Transverse colon (tissue), 4 donors: ENCODE measurements around the gene CDS1. TPM values are rescaled to one million over a fixed set of nuclear protein-coding genes. Genes with fewer than 3 reads are reported as not detected.

Experiments used
- DNase-seq: peaks from one replicate; pipeline ENCODE4 v3.0.0-alpha.2; 2019
- H3K27ac ChIP-seq, 4 donors: fragments of 200-600 bp; sonication (generic); 2 replicates each; pipeline ENCODE4 v1.5.1; 2016 to 2018; ENCODE audit warnings: inconsistent platforms in 4 of 4
- H3K27me3 ChIP-seq: fragments of 200-600 bp; sonication (generic); 2 replicates; pipeline ENCODE4 v1.5.1; 2017; ENCODE audit warnings: inconsistent platforms
- H3K36me3 ChIP-seq, 4 donors: fragments of 200-600 bp; sonication (generic); 2 replicates each; pipeline ENCODE4 v1.5.1; 2017 to 2019; ENCODE audit warnings: inconsistent platforms in 4 of 4
- H3K4me1 ChIP-seq, 4 donors: fragments of 200-600 bp; sonication (generic); 2 replicates each; pipeline ENCODE4 v1.5.1; 2017 to 2020; ENCODE audit warnings: inconsistent platforms in 4 of 4
- H3K4me3 ChIP-seq, 4 donors: fragments of 200-600 bp; sonication (generic); 1 replicate in 1 of 4; 2 replicates in 3 of 4; pipeline versions ENCODE4 v1.5.1 to v1.6.1; 2017 to 2019; ENCODE audit warnings: inconsistent platforms in 4 of 4
- H3K9me3 ChIP-seq, 2 donors: fragments of 200-600 bp; sonication (generic); 2 replicates each; pipeline ENCODE4 v1.5.1; 2017 to 2019; ENCODE audit warnings: inconsistent platforms in 2 of 2
- CTCF ChIP-seq, 5 experiments: fragments of 200-600 bp in 3 of 5; fragments of 450-650 bp in 2 of 5; sonication (generic) in 3 of 5; IDR thresholded peaks; 1 replicate in 2 of 5; 2 replicates in 3 of 5; pipeline ENCODE4 v1.5.1; 2016 to 2017; ENCODE audit warnings: antibody characterized with exemption in 5 of 5, inconsistent platforms in 3 of 5, mild to moderate bottlenecking in 2 of 5, moderate library complexity in 1 of 5
- EP300 ChIP-seq: sonication (generic); formaldehyde crosslinking; IDR thresholded peaks from one replicate; pipeline ENCODE4 v1.6.1; 2017; ENCODE audit warnings: antibody characterized with exemption, low read depth
- POLR2A ChIP-seq: fragments of 450-650 bp; IDR thresholded peaks from one replicate; pipeline ENCODE4 v1.6.1; 2016; ENCODE audit warnings: antibody characterized with exemption, mild to moderate bottlenecking, moderate library complexity
- POLR2AphosphoS5 ChIP-seq, 3 donors: sonication (generic); formaldehyde crosslinking; IDR thresholded peaks; one replicate each; pipeline ENCODE4 v1.6.1; 2016; ENCODE audit warnings: antibody characterized with exemption in 3 of 3
- WGBS, 2 donors: methylation state at CpG; one replicate each; pipeline ENCODE4 v1.1.5; 2018; ENCODE audit warnings: low coverage in 1 of 2; 5-methylcytosine and 5-hydroxymethylcytosine counted together
- in situ Hi-C, 4 donors: fragments of 200-750 bp; cut with MboI; loops; one replicate each; pipeline versions ENCODE4 v1.15.0 to v1.15.1; 2017; ENCODE audit warnings: low sequenced_read_pairs in 3 of 4, low pct_ligation_motif_present in 1 of 4, low pct_unique_long_range_greater_than_20kb in 1 of 4
- intact Hi-C: fragments of 100-400 bp; cut with DNase I; formaldehyde crosslinking; loops from one replicate; pipeline ENCODE4 v1.15.1; 2023; ENCODE audit warnings: low total_unique reads
- total RNA-seq, 4 donors: library from RNA; depleted of rRNA; stranded (reverse); fragments of >200 nt; gene quantifications; one replicate each; pipeline ENCODE4 v1.1.0, GENCODE V29; 2016

CDS1 gene
- total RNA-seq, 4 donors from 2014 or later = 21.6 to 44.0 (median 34.5) TPM

GRCh38 chr4:84594724-84595123, 11.8 kb downstream of the CDS1 start:
- Histone ChIP-seq H3K36me3 (no peaks in the 10 kb centered on the region), H3K4me1 (no peaks in the 10 kb centered on the region), H3K27ac (no peak overlapping the region), H3K27me3 (no peaks in the 10 kb centered on the region), H3K4me3 (no peak overlapping the region), H3K9me3 (no peaks in the 10 kb centered on the region)
- DNase-seq = no peak
- in situ Hi-C loops (no loop called here), intact Hi-C loops (no loop called here)
- no peak for TF ChIP-seq CTCF (IDR thresholded peaks at IDR 0.05)
- no peak for TF ChIP-seq POLR2A
- no peak for TF ChIP-seq POLR2AphosphoS5 (IDR thresholded peaks at IDR 0.05)
- TF ChIP-seq EP300 = no peak
- WGBS, 2 donors = 74% methylated on average over 2 of the region's 2 CpGs; no CpG with 5 or more reads in 1 of the 2 donors

- Histone ChIP-seq H3K9me3 (no peaks in the 10 kb centered on the region), H3K27me3 (no peaks in the 10 kb centered on the region), H3K4me1 (no peaks in the 10 kb centered on the region), H3K27ac (no peak overlapping the region), H3K4me3 (no peak overlapping the region), H3K36me3 (no peaks in the 10 kb centered on the region)
- TF ChIP-seq EP300 = no peak
- TF ChIP-seq CTCF (IDR thresholded peaks at IDR 0.05) = no peak
- no peak for TF ChIP-seq POLR2AphosphoS5 (IDR thresholded peaks at IDR 0.05)
- intact Hi-C loops = no loop called here
- DNase-seq = no peak
- 72 to 81% methylated on average over 3 to 4 of the region's 4 CpGs for WGBS, 2 donors
- in situ Hi-C loops = no loop called here
Measured at GRCh38 chr4:84596826-84597225, 13.9 kb downstream of the CDS1 start.

GRCh38 chr4:84597450-84597849, 14.5 kb downstream of the CDS1 start:
- Histone ChIP-seq H3K27me3 (no peaks in the 10 kb centered on the region), H3K4me3 (no peak overlapping the region), H3K36me3 (no peaks in the 10 kb centered on the region), H3K4me1 (no peaks in the 10 kb centered on the region), H3K9me3 (no peaks in the 10 kb centered on the region), H3K27ac (no peak overlapping the region)
- TF ChIP-seq EP300 (no peak), POLR2AphosphoS5 (IDR thresholded peaks at IDR 0.05) (no peak), CTCF (IDR thresholded peaks at IDR 0.05) (no peak), POLR2A (no peak)
- WGBS, 2 donors = 86 to 94% methylated on average over 1 to 4 of the region's 4 CpGs
- in situ Hi-C loops (no loop called here), intact Hi-C loops (no loop called here)
- no peak for DNase-seq

- no peaks in the 10 kb centered on the region for H3K27me3 ChIP-seq
- no peaks in the 10 kb centered on the region for H3K36me3 ChIP-seq
- no peaks in the 10 kb centered on the region for H3K4me1 ChIP-seq
- no peak overlapping the region for H3K27ac ChIP-seq
- intact Hi-C loops (no loop called here), in situ Hi-C loops (no loop called here)
- H3K4me3 ChIP-seq = no peak overlapping the region
- no peak for TF ChIP-seq EP300
- no peak for TF ChIP-seq POLR2A
- TF ChIP-seq CTCF (IDR thresholded peaks at IDR 0.05) = no peak
- TF ChIP-seq POLR2AphosphoS5 (IDR thresholded peaks at IDR 0.05) = no peak
- no peak for DNase-seq
- 79 to 94% methylated on average over 1 of the region's 1 CpG for WGBS, 2 donors
- no peaks in the 10 kb centered on the region for H3K9me3 ChIP-seq
Measured at GRCh38 chr4:84606645-84607044, 23.7 kb downstream of the CDS1 start.
